ENCODE data around the gene EML6.

GRCh38 chr2:54771166-54771885 lies 47.9 kb downstream of the EML6 start:
- TF ChIP-seq CTCF (conservative IDR thresholded peaks at IDR 0.05 in 1 of 2, IDR thresholded peaks at IDR 0.05 in 1 of 2; ENCODE audit: low read depth in 1 of 2, low read length in 2 of 2) (no peak), EZH2 (IDR thresholded peaks at IDR 0.05; ENCODE audit: low read length, missing control alignments) (no peak)

Data from fibroblast of lung (primary cell).